GM19324 (cell line): ENCODE measurements around the gene CNOT6L.
A peak's percentile ranks its signal among the peaks of the same experiment; 100 is the strongest.
"Not testable (repeated sequence)": the region's sequence is repeated elsewhere in the genome, so short reads cannot be mapped to it uniquely, and the experiment has no call there.

Experiments
- ATAC-seq: cut with Tn5 transposase; IDR thresholded peaks from one replicate; pipeline ENCODE4 v1.9.1; 2021; ENCODE audit warnings: mild to moderate bottlenecking, moderate library complexity; ENCODE audit not compliant: unreplicated experiment, low FRiP score

CNOT6L gene

GRCh38 chr4:77818602-77819403, at the start of gene CNOT6L:
Gene CNOT6L (minus strand): TSS chr4:77819368. CDS start chr4:77819308, 60 bp downstream.
- ATAC-seq = peak; percentile 40

- ATAC-seq = no peak
Measured at GRCh38 chr4:77865259-77865658, 46.1 kb upstream of the CNOT6L start.

- ATAC-seq = not testable (repeated sequence)
Measured at GRCh38 chr4:77863341-77863740, 44.2 kb upstream of the CNOT6L start.

- ATAC-seq = peak; percentile 86
Measured at GRCh38 chr4:77862478-77863216, 43.5 kb upstream of the CNOT6L start, which contains the start of gene MRPL1. Gene MRPL1 (plus strand): TSS chr4:77862830. CDS start chr4:77862849, 19 bp downstream.

GRCh38 chr4:77861495-77861894, 42.3 kb upstream of the CNOT6L start:
- no peak for ATAC-seq

GRCh38 chr4:77859256-77859655, 40.1 kb upstream of the CNOT6L start:
- no peak for ATAC-seq

GRCh38 chr4:77856152-77856551, 37.0 kb upstream of the CNOT6L start:
- no peak for ATAC-seq

GRCh38 chr4:77854431-77855111, 35.4 kb upstream of the CNOT6L start:
- no peak for ATAC-seq

- peak; percentile 74 for ATAC-seq
Measured at GRCh38 chr4:77852892-77853495, 33.8 kb upstream of the CNOT6L start.

GRCh38 chr4:77849278-77849965, 30.3 kb upstream of the CNOT6L start:
- no peak for ATAC-seq

- no peak for ATAC-seq
Measured at GRCh38 chr4:77848508-77848907, 29.3 kb upstream of the CNOT6L start.

- ATAC-seq = no peak
Measured at GRCh38 chr4:77845929-77846328, 26.8 kb upstream of the CNOT6L start.

- no peak for ATAC-seq
Measured at GRCh38 chr4:77845400-77845799, 26.2 kb upstream of the CNOT6L start.

- ATAC-seq = no peak
Measured at GRCh38 chr4:77844363-77844762, 25.2 kb upstream of the CNOT6L start.

- ATAC-seq = no peak
Measured at GRCh38 chr4:77843628-77844027, 24.5 kb upstream of the CNOT6L start.

GRCh38 chr4:77834403-77834802, 15.2 kb upstream of the CNOT6L start:
- no peak for ATAC-seq

- no peak for ATAC-seq
Measured at GRCh38 chr4:77833126-77833724, 14.1 kb upstream of the CNOT6L start.

- ATAC-seq = peak; percentile 84
Measured at GRCh38 chr4:77827343-77827742, 8.2 kb upstream of the CNOT6L start.

GRCh38 chr4:77826275-77826674, 7.1 kb upstream of the CNOT6L start:
- no peak for ATAC-seq

GRCh38 chr4:77821775-77822174, 2.6 kb upstream of the CNOT6L start:
- no peak for ATAC-seq
